ENCODE results near the gene HSPA1A. TPM values are rescaled to one million over a fixed set of nuclear protein-coding genes. Genes with fewer than 3 reads are reported as not detected.
A peak's percentile ranks its signal among the peaks of the same experiment; 100 is the strongest.
"Not testable (repeated sequence)": the region's sequence is repeated elsewhere in the genome, so short reads cannot be mapped to it uniquely, and the experiment has no call there.

HSPA1A gene
- total RNA-seq, 1 donor from 2014 or later = 67.0 TPM

DNA sequence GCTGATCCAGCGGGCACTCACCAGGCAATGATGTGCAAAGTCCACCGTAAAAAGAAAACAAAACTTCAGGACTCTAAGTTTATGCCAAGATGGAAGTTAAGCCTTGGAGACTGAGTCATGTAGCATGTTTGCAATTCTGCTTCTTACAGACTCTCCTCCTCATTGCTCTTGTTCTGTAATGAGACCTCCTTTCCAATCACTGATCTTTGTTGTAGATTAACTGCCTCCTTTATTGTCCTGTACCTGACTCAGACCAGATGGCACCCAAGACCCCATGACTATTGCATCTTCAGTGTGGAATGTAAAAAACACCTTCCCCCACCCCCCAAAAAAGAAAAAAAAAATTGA lies 36.1 kb downstream of the HSPA1A start:
- Histone ChIP-seq H3K36me3 (ENCODE audit: control insufficient read depth, insufficient read depth, low read length) (no peaks in the 10 kb centered on the region), H3K4me3 (ENCODE audit: low read depth, low read length) (no peak overlapping the region), H3K27me3 (ENCODE audit: control insufficient read depth, insufficient read depth, low read length) (no peaks in the 10 kb centered on the region)
- DNase-seq (ENCODE audit: low read depth) = peak; percentile 92
- TF ChIP-seq, protein P1, sequence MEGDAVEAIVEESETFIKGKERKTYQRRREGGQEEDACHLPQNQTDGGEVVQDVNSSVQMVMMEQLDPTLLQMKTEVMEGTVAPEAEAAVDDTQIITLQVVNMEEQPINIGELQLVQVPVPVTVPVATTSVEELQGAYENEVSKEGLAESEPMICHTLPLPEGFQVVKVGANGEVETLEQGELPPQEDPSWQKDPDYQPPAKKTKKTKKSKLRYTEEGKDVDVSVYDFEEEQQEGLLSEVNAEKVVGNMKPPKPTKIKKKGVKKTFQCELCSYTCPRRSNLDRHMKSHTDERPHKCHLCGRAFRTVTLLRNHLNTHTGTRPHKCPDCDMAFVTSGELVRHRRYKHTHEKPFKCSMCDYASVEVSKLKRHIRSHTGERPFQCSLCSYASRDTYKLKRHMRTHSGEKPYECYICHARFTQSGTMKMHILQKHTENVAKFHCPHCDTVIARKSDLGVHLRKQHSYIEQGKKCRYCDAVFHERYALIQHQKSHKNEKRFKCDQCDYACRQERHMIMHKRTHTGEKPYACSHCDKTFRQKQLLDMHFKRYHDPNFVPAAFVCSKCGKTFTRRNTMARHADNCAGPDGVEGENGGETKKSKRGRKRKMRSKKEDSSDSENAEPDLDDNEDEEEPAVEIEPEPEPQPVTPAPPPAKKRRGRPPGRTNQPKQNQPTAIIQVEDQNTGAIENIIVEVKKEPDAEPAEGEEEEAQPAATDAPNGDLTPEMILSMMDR (IDR thresholded peaks at IDR 0.05; ENCODE audit: insufficient read depth, low read length, poor library complexity, severe bottlenecking) = no peak

DNA sequence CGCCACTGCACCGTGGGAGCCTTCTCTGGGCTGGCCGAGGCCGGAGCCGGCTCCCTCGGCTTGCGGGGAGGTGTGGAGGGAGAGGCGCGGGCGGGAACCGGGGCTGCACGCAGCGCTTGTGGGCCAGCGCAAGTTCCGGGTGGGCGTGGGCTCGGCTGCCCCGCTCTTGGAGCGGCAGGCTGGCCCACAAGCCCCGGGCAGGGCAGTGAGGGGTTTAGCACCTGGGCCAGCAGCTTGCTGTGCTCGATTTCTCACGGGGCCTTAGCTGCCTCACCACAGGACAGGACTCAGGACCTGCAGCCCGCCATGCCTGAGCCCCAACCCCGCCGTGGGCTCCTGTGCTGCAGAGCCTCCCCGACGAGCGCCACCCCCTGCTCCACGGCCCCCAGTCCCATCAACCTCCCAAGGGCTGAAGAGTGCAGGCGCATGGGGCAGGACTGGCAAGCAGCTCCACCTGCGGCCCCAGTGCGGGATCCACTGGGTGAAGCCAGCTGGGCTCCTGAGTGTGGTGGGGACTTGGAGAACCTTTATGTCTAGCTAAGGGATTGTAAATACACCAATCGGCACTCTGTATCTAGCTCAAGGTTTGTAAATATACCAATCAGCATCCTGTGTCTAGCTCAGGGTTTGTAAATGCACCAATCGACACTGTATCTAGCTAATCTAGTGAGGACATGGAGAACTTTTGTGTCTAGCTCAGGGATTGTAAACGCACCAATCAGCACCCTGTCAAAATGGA lies 36.8 kb downstream of the HSPA1A start:
- H3K27me3 ChIP-seq (ENCODE audit: control insufficient read depth, insufficient read depth, low read length); H3K36me3 ChIP-seq (ENCODE audit: control insufficient read depth, insufficient read depth, low read length); DNase-seq (ENCODE audit: low read depth); H3K4me3 ChIP-seq (ENCODE audit: low read depth, low read length): not testable (repeated sequence)

DNA sequence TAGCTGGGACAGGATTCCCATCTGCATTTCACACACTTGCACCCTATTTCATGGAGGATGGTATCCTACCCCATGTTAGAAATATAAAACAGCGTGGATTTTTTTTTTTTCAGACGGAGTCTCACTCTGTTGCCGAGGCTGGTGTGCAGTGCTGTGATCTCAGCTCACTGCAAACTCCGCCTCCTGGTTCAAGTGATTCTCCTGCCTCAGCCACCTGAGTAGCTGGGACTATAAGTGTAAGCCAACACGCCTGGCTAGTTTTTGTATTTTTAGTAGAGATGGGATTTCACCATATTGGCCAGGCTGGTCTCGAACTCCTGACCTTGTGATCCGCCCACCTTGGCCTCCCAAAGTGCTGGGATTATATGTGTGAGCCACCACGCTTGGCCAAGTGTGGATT lies 42.4 kb downstream of the HSPA1A start:
- H3K27me3 ChIP-seq (ENCODE audit: control insufficient read depth, insufficient read depth, low read length); H3K36me3 ChIP-seq (ENCODE audit: control insufficient read depth, insufficient read depth, low read length); DNase-seq (ENCODE audit: low read depth): not testable (repeated sequence)

DNA sequence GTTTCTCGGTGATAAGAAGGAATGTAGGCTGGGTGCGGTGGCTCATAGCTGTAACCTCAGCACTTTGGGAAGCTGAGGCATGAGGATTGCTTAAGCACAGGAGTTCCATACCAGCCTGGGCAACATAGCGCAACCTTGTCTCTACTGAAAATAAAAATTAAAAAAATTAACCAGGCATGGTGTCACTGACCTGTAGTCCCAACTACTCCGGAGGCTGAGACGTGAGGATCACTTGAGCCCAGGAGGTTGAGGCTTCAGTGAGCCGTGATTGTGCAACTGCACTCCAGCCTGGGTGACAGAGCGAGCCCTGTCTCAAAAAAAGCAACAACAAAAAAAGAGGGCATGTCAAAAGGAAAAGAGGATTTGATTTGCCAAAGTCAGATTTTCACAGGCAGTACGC lies 43.4 kb downstream of the HSPA1A start:
- peaks cover 1% of the 10 kb centered on the region for H3K36me3 ChIP-seq (ENCODE audit: control insufficient read depth, insufficient read depth, low read length)
- no peaks in the 10 kb centered on the region for H3K27me3 ChIP-seq (ENCODE audit: control insufficient read depth, insufficient read depth, low read length)
- H3K4me3 ChIP-seq (ENCODE audit: low read depth, low read length) = no peak overlapping the region
- DNase-seq (ENCODE audit: low read depth) = no peak
- TF ChIP-seq, protein P1 (IDR thresholded peaks at IDR 0.05; ENCODE audit: insufficient read depth, low read length, poor library complexity, severe bottlenecking) = no peak

More for the DNA sequence above, 42.4 kb downstream of the HSPA1A start:
- H3K4me3 ChIP-seq (ENCODE audit: low read depth, low read length) = not testable (repeated sequence)

DNA sequence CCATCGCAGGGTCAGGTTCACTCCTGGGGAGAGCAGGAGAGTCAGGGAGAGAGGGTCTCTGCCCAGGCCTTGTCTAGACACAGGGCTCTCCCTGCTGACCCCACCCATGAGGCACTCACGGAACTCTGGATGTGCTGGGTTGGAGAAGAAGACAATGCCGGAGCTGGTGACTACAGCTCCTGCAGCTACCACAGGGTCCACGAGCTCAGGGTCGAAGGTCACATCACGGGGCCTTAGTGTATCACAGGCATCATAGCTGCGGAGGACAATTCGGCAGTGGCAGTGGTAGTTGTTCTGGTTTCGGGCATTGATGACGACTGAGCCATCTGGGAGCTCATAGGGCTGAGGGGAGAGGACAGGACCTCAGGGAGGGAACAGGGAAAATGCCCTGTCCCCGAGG lies 44.6 kb downstream of the HSPA1A start:
- Histone ChIP-seq H3K36me3 (ENCODE audit: control insufficient read depth, insufficient read depth, low read length) (peaks cover 1% of the 10 kb centered on the region), H3K27me3 (ENCODE audit: control insufficient read depth, insufficient read depth, low read length) (no peaks in the 10 kb centered on the region), H3K4me3 (ENCODE audit: low read depth, low read length) (no peak overlapping the region)
- TF ChIP-seq, protein P1 (IDR thresholded peaks at IDR 0.05; ENCODE audit: insufficient read depth, low read length, poor library complexity, severe bottlenecking) = no peak
- DNase-seq (ENCODE audit: low read depth) = no peak

DNA sequence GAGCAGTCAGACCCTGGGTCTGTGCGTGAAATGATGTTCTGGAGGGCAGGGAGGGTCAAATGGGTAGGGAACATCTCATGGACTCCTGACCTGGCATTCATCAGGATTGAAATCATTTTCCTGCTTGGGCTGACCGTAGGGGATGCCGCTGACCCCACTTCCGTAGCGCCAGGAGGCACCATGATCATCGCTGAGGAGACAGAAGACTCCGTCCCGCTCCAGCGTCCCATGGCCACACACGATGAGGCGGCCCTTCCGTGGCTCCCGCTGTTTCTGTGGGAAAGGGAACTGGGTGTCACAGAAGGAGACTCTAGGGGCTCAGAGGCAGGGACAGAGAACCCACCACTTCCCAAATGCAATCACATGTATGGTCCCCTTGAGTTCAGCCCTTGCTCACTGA lies 45.0 kb downstream of the HSPA1A start:
- Histone ChIP-seq H3K36me3 (ENCODE audit: control insufficient read depth, insufficient read depth, low read length) (peaks cover 1% of the 10 kb centered on the region), H3K4me3 (ENCODE audit: low read depth, low read length) (no peak overlapping the region), H3K27me3 (ENCODE audit: control insufficient read depth, insufficient read depth, low read length) (no peaks in the 10 kb centered on the region)
- no peak for DNase-seq (ENCODE audit: low read depth)
- TF ChIP-seq, protein P1 (IDR thresholded peaks at IDR 0.05; ENCODE audit: insufficient read depth, low read length, poor library complexity, severe bottlenecking) = no peak

DNA sequence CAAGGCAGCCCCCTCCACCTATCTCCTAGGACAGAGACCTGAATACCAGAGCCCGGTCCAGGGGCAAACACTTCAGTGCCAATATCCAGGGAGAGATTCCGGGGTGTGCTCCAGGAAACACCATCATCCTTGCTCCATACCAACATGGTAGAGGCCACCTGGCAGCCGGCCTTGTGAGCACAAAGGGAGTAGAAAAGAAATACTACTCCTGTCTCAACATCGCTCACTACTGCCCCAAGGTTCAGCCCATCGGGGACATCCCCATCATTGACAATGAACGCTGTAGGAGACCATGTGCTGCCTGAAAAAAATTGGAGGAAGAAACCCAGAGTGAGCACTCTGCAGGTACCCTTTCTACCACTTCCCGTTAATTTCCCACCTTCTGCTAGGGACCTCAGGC lies 45.8 kb downstream of the HSPA1A start:
- no peaks in the 10 kb centered on the region for H3K27me3 ChIP-seq (ENCODE audit: control insufficient read depth, insufficient read depth, low read length)
- no peak for DNase-seq (ENCODE audit: low read depth)
- H3K36me3 ChIP-seq (ENCODE audit: control insufficient read depth, insufficient read depth, low read length) = peaks cover 1% of the 10 kb centered on the region
- TF ChIP-seq, protein P1 (IDR thresholded peaks at IDR 0.05; ENCODE audit: insufficient read depth, low read length, poor library complexity, severe bottlenecking) = no peak
- no peak overlapping the region for H3K4me3 ChIP-seq (ENCODE audit: low read depth, low read length)
